GM19193 (cell line): ENCODE measurements around the gene ARCN1.

ENCODE experiments used
- POLR2A ChIP-seq: IDR thresholded peaks from 4 replicates; pipeline ENCODE4 v1.6.1; 2011; ENCODE audit not compliant: insufficient read depth, insufficient read length; ENCODE audit errors: extremely low read depth

ARCN1 gene

DNA sequence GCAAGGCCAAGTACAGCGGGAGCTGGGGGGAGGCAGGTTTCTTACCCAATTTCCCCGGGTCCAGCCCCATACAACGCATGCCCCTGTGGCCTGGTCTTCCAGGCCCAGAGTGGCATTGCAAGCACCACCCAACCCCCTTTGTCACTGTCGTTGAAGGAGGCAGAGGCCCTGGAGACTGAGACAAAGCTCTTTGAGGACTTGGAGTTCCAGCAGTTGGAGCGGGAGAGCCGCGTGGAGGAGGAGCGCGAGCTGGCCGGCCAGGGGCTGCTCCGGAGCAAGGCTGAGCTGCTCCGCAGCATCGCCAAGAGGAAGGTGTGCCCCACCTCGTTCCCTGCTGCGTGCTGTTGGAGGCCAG lies 63.0 kb downstream of the ARCN1 start:
- TF ChIP-seq POLR2A, result no peak

DNA sequence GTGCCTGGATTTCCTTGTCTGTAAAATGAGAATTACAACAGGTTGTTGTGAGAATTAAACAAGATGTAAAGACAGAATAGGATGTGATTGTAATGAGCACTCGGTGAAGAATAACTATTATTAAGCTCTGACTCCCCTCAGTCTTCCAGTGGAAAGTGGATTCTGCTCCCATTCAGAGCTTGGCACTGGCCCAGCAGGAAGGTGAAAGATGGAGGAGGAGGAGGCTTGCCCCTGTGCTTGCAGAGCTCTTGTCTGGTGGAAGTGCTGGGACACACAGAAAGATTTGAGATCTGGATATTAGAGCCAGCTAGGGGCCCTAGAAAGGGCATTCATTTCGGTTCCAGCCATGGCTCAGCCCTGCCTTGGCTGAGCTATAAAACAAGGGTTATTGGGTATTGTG lies 63.4 kb downstream of the ARCN1 start:
- no peak for TF ChIP-seq POLR2A

DNA sequence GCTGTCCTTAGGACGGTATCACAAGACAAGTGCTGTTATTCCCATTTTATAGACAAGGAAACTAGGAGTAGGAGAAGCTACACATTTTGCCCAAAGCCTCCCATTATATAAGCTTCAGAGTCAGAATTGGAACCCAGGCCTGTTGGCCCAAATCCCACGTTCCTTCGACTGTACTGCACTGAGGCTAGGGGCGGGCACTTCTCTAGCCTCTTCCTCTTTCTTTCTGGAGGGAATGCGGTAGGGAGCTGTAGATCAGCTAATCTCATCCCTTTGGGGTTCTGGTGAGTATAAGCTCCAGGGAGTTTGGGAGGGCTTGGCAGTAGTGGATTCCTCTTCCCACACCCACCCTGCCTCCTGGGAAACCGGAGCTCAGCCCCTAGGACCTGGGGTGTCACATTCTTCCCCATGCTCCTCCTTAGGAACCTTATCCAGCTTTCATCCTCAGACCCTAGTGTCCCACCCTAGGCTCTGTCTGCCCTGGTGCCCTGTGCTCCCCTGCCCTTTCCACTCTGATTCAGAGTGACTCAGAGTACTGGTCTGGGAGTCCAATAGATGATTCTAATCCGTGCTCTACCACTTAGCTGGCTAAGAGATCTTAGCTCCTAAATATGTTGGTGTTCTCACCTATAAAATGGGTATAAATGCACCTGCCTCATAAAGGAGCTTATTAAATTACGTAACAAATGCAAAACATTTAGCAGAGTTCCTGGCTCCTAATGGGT lies 64.5 kb downstream of the ARCN1 start:
- no peak for TF ChIP-seq POLR2A

DNA sequence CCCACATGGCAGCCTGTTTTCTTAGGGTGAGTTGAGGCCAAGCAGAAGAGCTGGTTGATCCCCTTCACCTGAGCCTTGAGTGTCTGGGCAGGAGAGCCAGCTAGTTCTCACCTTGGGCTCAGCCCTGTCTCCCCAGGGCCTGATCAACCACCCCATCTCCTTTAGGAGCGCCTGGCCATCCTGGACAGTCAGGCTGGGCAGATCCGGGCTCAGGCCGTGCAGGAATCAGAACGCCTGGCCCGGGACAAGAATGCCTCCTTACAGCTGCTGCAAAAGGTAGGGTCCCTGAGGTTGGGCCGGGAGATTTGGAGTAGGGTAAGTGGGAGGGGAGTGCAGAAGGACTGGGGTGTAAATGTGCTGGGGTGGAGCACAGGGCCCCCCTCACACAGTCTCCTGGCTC lies 66.5 kb downstream of the ARCN1 start:
- no peak for TF ChIP-seq POLR2A

DNA sequence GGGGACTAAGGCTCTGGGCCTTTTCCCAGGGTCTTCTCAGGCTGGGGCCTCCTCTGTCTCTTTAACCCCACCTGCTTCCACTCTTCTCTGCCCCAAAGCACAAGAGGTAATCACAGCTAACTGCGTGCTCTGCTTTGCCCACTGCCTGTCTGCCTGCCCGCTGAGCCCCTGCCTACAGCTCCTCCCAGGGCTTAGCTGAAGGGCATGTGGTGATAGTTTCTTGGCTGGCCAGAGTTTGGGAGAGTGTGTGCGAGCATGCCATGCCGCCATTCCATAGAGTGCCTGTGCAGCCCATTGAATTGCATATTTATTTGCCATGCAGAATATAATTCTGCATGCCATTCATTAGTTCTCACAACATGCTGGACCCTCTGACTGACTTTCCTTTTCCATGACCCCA lies 67.7 kb downstream of the ARCN1 start:
- no peak for TF ChIP-seq POLR2A

DNA sequence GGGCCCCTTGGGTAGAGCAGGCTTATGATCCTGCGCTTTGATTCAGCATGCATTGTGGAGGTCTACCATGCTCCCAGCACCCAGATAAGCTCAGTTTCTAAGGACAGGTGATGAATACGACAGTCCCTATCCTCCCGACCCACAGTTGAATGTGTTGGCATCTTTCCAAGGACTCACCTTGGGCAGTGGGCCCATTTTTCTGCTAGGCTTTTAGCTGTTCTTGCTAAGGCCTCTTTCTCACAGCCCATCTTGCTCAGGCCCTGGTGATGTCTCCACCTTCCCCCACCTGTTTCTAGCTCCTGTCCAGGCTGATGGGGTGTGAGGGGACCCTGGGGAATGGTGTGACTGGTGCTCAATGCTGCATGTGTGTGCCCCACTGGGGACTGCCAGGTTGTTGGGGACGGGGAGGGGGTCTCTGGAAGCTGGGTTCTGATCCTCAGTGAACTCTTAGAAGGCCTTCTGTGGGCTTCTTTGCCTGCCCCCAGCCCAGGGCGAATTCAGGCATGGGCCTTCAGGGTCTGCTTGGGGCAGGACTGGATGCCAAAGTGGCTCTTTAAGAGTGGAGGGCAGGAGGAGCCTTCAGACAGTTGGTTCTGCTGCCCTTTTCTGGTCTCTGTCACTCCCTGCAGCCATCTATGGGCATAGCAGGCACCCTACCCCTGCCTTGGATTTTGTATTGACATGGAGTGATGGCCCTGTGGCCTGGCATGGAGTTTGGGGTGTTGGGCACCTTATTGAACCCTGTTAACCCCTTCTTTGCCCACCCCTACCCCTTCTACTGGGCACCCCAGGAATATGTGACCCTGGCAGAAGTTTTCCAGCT lies 68.3 kb downstream of the ARCN1 start:
- TF ChIP-seq POLR2A, result no peak

DNA sequence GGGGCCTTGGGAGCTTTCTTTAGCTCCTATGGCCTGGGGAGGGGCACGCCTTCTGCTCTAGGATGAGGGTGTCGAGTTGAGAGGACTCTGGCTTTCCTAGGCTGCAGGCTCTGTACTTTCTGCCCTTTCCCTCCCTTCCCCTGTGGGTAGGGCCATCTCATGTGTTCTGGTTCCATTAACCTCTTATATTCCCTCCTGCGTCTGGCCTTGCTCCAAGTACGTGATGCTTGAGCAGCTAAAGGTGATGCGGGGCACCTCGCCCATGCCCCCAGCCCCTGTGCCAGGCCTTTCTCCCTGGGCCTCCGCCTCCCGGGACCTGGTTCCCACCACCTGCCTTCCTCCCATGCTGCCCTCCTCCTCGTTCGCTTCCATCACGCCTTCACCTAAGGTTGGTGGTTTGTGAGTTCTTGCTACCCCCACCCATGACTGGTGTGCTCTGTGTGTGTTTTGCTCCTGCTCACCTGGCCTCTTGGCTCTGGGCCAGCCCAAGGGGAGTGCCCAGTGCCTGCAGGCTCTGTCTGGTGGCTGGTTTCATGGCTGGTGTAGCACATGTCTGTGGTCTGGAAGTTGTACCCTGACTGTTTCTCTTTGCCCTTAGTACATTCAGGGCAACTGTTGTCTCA lies 69.3 kb downstream of the ARCN1 start:
- TF ChIP-seq POLR2A, result no peak

DNA sequence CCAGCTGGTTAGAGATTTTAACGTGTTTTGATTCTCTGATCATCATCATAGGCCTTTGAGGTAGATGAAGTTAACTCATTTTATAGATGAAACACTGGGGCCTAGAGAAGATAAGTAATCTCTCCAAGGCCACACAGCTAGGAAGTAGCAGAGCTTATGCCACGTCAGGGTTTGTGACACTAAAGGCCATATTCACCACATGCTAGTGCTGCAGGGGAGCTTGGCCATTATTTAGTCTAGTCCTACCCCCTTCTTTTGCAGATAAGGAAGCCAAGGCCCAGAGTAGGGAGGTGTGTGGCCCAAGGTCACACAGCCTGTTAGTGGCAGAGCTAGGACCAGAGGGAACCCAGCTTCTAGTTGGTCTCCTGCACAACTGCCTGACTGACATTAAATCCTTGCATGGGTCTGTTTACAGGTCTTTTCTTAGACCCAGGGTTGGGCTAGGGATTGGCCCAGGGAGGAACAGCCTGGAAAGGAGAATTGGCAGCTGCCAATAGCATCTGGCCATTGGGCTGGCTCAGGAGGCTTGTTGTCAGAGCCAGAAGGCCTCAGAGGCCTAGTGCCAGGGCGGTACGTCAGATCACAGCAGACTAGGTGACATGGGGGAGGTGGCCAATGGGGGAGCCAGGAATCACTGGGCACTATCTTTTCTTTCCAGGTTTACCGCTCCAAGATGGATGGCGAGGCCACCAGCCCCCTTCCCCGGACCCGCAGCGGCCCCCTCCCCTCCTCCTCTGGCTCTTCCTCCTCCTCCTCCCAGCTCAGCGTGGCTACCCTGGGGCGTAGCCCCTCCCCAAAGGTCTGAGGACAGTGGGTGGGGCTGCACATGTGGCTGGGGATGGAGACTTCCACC lies 71.2 kb downstream of the ARCN1 start:
- TF ChIP-seq POLR2A, result no peak

DNA sequence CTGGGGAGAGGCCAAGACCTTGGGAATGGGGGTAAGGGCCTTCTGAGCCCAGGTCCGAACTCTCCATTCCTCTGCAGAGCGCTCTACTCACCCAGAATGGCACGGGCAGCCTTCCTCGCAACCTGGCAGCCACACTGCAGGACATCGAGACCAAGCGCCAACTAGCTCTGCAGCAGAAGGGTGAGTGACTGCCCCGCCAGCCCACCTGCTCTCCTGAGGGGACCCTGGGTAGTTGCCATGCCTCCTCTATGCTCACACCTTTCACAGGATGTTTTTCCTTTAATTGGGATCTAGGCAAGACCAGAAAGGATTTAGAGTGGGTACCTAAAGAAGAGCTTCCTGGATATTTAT lies 71.8 kb downstream of the ARCN1 start:
- no peak for TF ChIP-seq POLR2A

DNA sequence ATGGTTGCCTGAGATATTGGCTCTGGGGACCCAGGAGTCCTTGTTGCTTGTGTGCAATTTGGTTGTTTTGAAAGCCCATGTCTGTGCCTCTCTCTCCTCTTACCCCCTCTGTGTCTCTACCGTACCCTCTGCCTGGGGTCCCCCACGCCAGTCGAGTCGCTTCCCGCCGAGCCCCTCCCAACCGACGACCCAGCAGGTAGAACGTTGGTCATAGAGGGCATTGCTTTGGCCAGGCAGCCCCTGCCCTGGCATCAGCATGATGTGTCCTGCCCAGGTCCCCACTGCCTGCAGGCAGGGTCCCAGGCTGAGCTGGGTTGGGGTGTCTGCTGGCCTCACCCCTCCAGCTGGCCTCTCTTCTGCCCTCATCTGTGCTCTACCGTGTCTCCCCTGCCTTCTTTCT lies 72.3 kb downstream of the ARCN1 start:
- no peak for TF ChIP-seq POLR2A

DNA sequence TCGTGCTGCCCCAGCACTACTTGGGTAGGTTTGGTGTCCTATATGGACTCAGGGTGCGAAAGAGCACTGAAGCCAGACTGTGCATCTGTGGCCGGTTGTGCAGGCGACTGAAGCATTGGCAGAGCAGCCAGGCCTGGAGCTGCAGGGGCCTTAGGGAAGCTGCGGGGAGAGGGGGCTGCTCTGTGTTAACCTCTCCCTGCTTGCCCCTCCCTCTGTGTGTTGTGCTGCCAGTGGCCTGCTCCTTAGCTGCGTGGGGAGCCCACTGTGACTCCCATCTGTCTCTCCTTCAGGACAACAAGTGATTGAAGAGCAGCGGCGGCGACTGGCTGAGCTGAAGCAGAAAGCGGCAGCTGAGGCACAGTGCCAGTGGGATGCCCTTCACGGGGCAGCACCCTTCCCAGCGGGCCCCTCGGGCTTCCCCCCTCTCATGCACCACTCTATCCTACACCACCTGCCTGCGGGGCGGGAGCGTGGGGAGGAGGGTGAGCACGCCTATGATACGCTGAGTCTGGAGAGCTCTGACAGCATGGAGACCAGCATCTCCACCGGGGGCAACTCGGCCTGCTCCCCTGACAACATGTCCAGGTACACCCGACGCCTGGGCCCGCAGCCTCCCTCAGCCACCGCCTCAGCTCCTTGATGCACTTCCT lies 73.0 kb downstream of the ARCN1 start:
- TF ChIP-seq POLR2A, result no peak

DNA sequence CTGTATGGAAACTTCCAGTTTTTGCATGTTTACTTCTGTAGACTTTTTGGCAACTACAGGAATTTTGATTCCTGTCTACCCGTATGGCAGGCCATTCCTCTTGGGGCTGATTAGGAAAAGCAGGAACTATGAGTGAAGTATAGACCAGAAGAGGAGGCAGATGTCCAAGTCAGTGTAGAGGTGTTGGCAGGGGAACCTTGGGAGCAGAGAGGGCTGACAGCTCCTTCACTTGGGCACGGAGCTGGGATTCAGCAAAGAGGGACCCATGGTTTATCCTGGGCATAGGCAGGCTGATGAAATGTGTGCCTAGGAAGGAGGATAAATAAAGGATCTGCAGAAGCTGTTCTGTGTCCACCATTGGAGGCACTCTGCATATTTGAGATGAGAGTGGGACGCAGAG lies 74.2 kb downstream of the ARCN1 start:
- TF ChIP-seq POLR2A, result no peak

DNA sequence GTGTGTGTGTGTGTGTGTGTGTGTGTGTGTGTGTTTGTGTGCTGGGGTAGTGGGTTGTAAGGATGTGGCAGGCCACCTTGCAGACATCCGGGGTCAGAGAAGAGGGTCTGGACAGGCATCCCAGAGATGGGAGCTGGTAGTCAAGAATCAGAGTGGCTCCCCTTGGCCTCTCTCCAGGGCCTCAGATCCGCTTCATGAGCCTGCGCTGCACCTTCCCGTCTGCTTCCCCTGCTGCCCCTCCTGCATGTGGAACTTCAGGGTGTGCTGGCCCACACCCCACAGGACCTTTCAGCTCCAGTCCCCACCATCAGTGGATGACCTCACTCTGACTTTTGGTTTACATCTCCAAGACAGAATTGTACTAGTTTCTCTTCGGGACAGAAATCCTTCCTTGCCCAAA lies 76.1 kb downstream of the ARCN1 start:
- TF ChIP-seq POLR2A, result no peak

DNA sequence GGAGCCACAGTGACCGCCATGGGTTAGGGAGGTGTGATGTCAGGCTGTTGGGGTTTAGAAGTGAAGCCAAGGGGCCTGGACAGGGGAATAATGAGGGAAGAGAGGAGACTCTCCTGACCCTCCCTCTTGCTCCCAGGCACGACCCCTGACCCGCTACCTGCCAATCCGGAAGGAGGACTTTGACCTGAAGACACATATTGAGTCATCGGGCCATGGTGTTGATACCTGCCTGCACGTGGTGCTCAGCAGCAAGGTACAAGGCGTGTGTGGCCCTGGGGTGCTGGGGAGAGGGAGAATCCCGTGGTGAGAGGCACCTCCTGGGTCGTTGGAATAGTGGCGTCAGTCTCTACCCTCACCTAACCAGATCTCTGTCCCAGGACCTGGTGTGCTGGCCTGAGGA lies 77.7 kb downstream of the ARCN1 start:
- TF ChIP-seq POLR2A, result no peak

DNA sequence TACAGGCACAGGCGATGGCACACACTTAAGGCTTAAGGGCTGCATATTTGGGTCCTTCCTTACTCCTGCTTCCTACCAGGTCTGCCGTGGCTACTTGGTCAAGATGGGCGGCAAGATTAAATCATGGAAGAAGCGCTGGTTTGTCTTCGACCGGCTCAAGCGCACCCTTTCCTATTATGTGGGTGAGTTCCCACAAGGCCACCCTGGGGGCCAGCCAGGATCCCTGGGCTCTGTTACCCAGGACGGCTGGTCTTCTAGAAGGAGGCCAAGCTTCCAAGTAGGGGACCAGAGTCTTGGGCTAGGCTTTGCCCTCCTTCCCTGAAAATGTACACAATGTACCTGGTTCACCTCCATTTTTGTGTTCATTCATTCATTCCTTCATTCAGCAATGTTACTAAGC lies 78.2 kb downstream of the ARCN1 start:
- TF ChIP-seq POLR2A, result no peak
